Calu3 (cell line): ENCODE measurements around the gene ITGA2. TPM values are rescaled to one million over a fixed set of nuclear protein-coding genes. Genes with fewer than 3 reads are reported as not detected.
A peak's percentile ranks its signal among the peaks of the same experiment; 100 is the strongest.

Source experiments
- BruUV-seq: library from RNA; stranded (reverse); fragments of 400-500 nt; replicated peaks from 2 replicates; lab custom pipeline; 2021; lab: Mats Ljungman, UMichigan
- CTCF ChIA-PET: fragments of 300-600 bp; sonication (Branson Sonifier 250); formaldehyde crosslinking; loops from one replicate; lab custom pipeline; 2022; ENCODE audit warnings: antibody characterized with exemption; lab: Charles Lee
- DNase-seq: peaks from one replicate; pipeline ENCODE4 v3.0.0; 2022
- H3K27ac Mint-ChIP-seq: one replicate; pipeline ENCODE4 v1.8.0; 2022; ENCODE audit warnings: mixed read lengths; ENCODE audit not compliant: unreplicated experiment
- H3K27me3 Mint-ChIP-seq: one replicate; pipeline ENCODE4 v1.8.0; 2022; ENCODE audit warnings: mixed read lengths; ENCODE audit not compliant: unreplicated experiment
- H3K36me3 Mint-ChIP-seq: one replicate; pipeline ENCODE4 v1.8.0; 2022; ENCODE audit warnings: mild to moderate bottlenecking, moderate library complexity, mixed read lengths; ENCODE audit not compliant: insufficient read depth, unreplicated experiment
- H3K4me1 Mint-ChIP-seq: one replicate; pipeline ENCODE4 v1.8.0; 2022; ENCODE audit warnings: mild to moderate bottlenecking, low read depth, mixed read lengths; ENCODE audit not compliant: unreplicated experiment
- H3K4me3 Mint-ChIP-seq: one replicate; pipeline ENCODE4 v1.8.0; 2022; ENCODE audit warnings: mild to moderate bottlenecking, low read depth, moderate library complexity, mixed read lengths; ENCODE audit not compliant: unreplicated experiment
- H3K9me3 Mint-ChIP-seq: one replicate; pipeline ENCODE4 v1.8.0; 2022; ENCODE audit warnings: low read depth, mixed read lengths; ENCODE audit not compliant: unreplicated experiment
- intact Hi-C: fragments of 100-400 bp; cut with micrococcal nuclease; formaldehyde crosslinking; loops from one replicate; pipeline ENCODE4 v1.10.0; 2022; ENCODE audit not compliant: unreplicated experiment
- total RNA-seq: library from RNA; stranded (reverse); gene quantifications from 2 replicates; pipeline ENCODE4 v1.2.3, GENCODE V29; 2022
- TF ChIP-seq, protein P1 (sequence below): fragments of 200-600 bp; IDR thresholded peaks from one replicate; pipeline ENCODE4 v1.8.0; 2022; ENCODE audit warnings: antibody characterized with exemption; ENCODE audit not compliant: unreplicated experiment

Gene ITGA2
- total RNA-seq, 1 experiment from 2014 or later: 91.9 TPM

DNA sequence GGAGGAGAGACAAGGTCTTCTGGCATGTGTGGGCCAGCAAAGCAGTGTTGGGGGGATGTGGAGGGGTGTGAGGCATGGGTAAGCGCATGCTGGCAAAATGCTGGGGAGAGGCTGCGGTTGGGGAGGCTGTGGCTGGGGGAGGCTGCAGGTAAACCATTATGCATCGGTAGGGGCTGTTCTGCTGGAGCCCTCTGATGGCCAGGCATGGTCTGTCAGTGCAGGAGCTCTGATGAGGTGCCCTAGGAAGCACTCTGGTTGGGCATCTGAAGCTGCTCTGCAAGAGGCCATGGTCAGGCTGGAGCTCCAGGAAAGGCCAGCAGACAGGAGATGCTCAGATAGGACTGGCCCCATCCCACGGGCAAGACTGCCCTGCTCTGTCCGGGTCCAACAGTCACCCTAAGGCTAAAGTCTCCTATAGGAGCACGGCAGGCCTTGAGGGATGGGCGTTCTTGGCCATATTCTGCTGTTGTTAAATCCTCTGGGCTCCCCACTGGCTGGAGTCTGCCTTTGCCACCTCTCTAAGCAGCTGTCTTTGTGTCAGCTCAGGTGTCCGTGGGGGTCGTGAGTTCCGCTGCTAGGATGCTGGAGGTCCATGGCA, 28.7 kb downstream of the ITGA2 start:
- Mint-ChIP-seq H3K36me3 (peaks cover 29% of the 10 kb centered on the region), H3K4me1 (peaks cover 57% of the 10 kb centered on the region), H3K27me3 (no peaks in the 10 kb centered on the region), H3K27ac (peak overlapping the region; percentile 21), H3K9me3 (peaks cover 4% of the 10 kb centered on the region), H3K4me3 (no peak overlapping the region)
- no peak for DNase-seq
- TF ChIP-seq, protein P1, sequence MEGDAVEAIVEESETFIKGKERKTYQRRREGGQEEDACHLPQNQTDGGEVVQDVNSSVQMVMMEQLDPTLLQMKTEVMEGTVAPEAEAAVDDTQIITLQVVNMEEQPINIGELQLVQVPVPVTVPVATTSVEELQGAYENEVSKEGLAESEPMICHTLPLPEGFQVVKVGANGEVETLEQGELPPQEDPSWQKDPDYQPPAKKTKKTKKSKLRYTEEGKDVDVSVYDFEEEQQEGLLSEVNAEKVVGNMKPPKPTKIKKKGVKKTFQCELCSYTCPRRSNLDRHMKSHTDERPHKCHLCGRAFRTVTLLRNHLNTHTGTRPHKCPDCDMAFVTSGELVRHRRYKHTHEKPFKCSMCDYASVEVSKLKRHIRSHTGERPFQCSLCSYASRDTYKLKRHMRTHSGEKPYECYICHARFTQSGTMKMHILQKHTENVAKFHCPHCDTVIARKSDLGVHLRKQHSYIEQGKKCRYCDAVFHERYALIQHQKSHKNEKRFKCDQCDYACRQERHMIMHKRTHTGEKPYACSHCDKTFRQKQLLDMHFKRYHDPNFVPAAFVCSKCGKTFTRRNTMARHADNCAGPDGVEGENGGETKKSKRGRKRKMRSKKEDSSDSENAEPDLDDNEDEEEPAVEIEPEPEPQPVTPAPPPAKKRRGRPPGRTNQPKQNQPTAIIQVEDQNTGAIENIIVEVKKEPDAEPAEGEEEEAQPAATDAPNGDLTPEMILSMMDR: no peak
- BruUV-seq: no TSS peak
- intact Hi-C loops: no loop called here
- CTCF ChIA-PET: no interaction called here

DNA sequence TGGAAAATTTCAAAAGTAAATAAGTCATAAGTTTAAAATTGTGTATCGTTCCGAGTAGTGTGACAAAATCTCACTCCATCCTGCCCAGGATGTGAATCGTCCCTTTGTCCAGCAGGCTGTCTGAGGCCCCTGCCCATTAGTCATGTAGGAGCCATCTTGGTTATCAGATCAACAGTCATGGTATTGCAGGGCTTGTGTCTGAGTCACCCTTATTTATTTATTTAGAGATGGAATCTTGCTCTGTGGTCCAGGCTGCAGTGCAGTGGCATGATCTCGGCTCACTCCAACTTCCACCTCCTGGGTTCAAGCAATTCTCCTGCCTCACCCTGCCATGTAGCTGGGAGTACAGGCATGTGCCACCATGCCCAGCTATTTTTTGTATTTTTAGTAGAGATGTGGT, 30.2 kb downstream of the ITGA2 start:
- peak; percentile 51 for DNase-seq
- H3K4me1 Mint-ChIP-seq: peaks cover 42% of the 10 kb centered on the region
- no peak overlapping the region for H3K27ac Mint-ChIP-seq
- H3K36me3 Mint-ChIP-seq: peaks cover 20% of the 10 kb centered on the region
- H3K9me3 Mint-ChIP-seq: no peaks in the 10 kb centered on the region
- TF ChIP-seq, protein P1: no peak
- no peaks in the 10 kb centered on the region for H3K27me3 Mint-ChIP-seq
- CTCF ChIA-PET: no interaction called here
- no TSS peak for BruUV-seq
- no peak overlapping the region for H3K4me3 Mint-ChIP-seq
- intact Hi-C loops: no loop called here

DNA sequence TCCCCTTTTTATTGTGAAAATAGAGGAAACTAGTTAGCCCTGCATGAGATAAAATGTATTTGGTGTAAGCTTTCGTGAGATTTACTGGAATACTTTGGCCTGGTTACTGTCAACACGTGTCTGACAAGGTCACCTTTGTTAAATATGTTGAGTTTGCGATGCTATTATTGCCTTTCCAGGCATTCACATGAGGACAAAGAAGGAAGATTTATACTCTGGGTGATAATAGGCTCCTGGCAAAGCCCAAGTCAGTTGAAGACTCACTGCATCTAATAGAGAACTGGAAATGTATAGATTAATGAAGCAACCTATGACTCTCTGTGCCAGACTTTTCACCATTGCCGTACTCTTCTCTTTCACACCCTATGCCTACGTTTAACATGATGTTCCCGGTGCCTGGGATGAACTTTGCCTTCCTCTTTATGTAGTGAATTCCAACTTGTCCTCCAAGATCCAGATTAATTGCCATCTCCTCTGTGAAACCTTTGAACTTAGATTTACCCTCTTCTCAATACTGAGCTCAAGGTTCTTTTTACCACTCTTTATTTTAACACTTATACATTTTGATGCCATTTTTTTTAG, 33.9 kb downstream of the ITGA2 start:
- TF ChIP-seq, protein P1: no peak
- Mint-ChIP-seq H3K27ac (no peak overlapping the region), H3K27me3 (no peaks in the 10 kb centered on the region), H3K4me3 (no peak overlapping the region), H3K36me3 (peaks cover 16% of the 10 kb centered on the region), H3K9me3 (no peaks in the 10 kb centered on the region), H3K4me1 (peaks cover 9% of the 10 kb centered on the region)
- no peak for DNase-seq
- CTCF ChIA-PET: interaction anchor here (1.7 kb wide), 1 partner anchor 59 kb away, joined by 3 read pairs; no protein-coding TSS in a partner anchor
- no TSS peak for BruUV-seq
- intact Hi-C loops: no loop called here

DNA sequence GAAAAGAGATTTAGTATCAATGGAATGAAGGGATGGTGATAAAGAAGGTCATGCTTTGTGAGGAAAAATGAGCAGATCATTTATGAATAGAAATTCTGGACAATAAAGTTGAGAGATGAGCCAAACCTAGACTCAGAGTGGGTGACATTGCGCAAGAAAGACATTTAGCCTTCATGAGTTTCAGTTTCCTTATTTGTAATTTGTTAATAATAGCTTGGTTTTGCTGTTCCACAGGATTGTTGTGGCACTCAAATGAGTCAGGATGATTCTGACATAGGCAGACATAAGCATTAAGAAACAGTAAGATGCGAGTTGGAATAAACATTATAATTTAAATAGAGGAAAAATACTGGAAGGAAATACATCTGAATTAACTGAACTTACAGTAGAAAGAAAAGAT, 34.8 kb downstream of the ITGA2 start:
- Mint-ChIP-seq H3K9me3 (no peaks in the 10 kb centered on the region), H3K27me3 (no peaks in the 10 kb centered on the region), H3K36me3 (peaks cover 24% of the 10 kb centered on the region), H3K4me1 (peaks cover 13% of the 10 kb centered on the region), H3K4me3 (no peak overlapping the region), H3K27ac (no peak overlapping the region)
- CTCF ChIA-PET: interaction anchor here (0.6 to 1.7 kb wide), 2 partner anchors 60 to 227 kb away, joined by 3 to 4 read pairs; no protein-coding TSS in a partner anchor
- TF ChIP-seq, protein P1: no peak
- no peak for DNase-seq
- no TSS peak for BruUV-seq
- intact Hi-C loops: no loop called here
